GM18907 (cell line): Measurements from ENCODE around the gene MMD2.
A peak's percentile ranks its signal among the peaks of the same experiment; 100 is the strongest.
"Not testable (repeated sequence)": the region's sequence is repeated elsewhere in the genome, so short reads cannot be mapped to it uniquely, and the experiment has no call there.

Experiments used
- ATAC-seq: cut with Tn5 transposase; IDR thresholded peaks from one replicate; pipeline ENCODE4 v1.9.1; 2021; ENCODE audit warnings: mild to moderate bottlenecking, moderate library complexity; ENCODE audit not compliant: unreplicated experiment

Gene MMD2

DNA sequence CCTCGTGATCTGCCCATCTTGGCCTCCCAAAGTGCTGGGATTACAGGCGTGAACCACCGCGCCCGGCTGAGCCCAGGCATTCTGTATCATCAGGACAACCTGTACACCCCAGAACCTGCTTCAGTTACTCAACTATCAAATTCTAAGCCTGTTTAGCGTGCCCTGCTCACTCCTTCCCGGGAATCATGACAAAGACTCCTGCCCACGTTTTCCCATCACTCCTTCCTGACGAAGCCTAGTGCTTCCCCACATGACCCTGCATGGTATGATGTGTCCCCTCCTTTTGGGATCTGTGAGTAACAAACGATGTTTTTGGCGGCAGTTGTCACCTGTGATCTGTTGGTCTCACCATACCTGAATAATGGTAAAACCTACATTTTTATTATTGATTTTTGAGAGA is 63.2 kb downstream of the MMD2 start:
- ATAC-seq, result no peak

DNA sequence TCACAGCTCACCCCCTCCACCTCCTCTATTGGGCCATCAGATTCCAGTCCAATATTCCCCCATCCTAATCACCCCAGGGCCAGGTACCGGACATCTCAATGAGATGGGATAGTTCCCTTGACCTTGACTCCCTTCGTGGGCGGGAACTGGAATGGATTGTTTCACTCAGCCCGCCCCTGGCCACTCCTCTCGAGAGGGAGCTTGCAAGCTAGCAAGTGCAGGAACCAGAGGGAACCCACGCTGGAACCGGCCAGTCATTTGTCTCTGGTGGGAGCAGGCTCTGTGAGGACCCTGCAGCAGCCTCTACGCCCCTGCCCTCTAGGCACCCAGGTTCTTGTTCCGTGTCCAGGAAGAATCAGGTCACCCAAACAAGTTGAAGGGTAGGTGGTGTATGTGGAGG is 64.5 kb downstream of the MMD2 start:
- ATAC-seq, result no peak

DNA sequence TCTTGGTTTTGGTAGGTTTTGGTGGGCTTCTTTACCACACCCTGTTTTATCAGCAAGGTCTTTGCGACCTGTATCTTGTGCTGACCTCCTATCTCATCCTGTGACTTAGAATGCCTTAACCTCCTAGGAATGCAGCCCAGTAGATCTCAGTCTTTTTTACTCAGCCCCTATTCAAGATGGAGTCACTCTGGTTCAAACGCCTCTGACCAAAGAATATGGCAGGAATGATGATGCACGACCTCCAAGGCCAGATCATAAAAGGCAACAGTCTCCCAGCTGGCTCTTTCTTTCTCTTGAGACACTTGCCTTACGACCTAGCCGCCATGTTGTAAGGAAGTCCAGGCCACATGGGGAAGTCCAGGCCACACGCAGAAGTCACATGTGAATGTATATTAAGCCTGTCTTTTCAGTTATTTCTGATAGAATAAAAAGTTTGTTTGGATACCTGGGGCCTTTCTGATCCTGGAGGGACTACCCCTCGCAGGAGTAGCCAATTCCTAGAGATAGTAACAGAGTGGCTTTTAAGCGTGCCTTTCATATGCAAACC is 65.0 kb downstream of the MMD2 start:
- no peak for ATAC-seq

DNA sequence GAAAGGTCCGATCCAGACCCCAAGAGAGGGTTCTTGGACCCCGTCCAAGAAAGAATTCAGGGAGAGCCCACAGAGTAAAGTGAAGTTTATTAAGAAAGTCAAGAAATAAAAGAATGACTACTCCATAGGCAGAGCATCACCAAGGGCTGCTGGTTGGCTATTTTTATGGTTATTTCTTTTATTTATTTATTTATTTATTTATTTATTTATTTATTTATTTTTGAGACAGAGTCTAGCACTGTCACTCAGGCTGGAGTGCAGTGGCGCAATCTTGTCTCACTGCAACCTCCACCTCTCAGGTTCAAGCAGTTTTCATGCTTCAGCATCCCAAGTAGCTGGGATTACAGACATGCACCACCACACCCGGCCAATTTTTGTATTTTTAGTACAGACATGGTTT is 65.8 kb downstream of the MMD2 start:
- ATAC-seq, result not testable (repeated sequence)

DNA sequence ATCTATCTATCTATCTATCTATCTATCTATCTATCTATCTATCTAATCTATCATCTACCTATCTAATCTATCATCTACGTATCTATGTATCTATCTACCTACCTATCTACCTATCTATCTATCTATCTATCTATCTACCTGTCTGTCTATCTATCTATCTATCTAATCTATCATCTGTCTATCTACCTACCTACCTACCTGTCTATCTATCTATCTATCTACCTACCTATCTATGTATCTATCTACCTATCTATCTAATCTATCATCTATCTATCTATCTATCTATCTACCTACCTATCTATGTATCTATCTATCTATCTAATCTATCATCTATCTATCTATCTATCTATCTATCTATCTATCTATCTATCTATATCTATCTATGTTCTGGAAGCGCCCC is 67.5 kb downstream of the MMD2 start:
- not testable (repeated sequence) for ATAC-seq

DNA sequence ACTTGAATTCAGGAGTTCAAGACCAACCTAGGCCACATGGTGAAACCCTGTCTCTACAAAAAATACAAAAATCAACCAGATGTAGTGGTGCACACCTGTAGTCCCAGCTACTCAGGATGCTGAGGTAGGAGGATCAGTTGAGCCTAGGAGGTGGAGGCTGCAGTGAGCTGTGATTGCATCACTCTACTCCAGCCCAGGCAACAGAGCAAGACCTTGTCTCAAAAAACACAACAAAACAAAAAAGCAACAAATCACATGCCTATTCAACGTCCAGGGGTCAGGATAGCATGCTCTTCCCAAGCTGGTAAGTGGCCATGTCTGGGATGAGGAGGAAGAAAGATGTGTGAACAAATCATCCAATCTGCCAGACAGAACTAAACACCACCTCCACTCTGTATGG is 69.3 kb downstream of the MMD2 start:
- ATAC-seq, result no peak

DNA sequence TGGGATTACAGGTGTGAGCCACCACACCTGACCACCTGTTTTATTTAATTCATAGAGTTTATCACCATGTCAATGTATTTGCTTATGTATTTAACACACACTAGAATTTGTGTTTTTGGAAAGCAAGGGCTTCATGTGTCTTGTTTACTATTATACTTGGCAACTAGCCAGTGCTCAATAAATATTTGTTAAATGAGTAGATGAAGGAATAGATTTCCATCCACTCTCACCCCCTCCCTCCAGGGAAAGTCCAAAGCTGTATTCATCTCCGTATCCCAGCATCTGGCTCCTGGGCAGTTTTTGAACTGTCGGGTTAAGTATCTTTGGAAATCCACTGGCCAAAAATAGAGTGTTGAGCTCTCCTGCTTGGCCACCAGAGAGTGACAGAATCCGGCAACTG is 70.8 kb downstream of the MMD2 start:
- no peak for ATAC-seq

DNA sequence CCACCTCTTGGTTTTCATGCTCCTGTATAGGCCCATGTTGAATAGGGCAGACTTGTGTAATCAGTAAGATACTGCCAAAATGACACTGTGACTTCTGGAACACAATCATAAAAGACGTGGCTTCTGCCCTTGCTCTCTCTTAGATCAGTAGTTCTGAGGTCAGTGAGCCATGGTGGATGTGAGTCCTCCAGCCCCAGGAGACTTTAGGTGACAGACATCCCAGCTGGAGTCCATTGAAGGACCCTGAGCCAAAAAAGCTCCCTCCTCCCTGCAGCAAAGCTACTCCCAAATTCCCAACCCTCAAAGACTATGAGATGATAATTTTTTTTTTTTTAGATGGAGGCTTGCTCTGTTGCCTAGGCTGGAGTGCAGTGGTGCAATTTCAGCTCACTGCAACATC is 72.3 kb downstream of the MMD2 start:
- no peak for ATAC-seq

DNA sequence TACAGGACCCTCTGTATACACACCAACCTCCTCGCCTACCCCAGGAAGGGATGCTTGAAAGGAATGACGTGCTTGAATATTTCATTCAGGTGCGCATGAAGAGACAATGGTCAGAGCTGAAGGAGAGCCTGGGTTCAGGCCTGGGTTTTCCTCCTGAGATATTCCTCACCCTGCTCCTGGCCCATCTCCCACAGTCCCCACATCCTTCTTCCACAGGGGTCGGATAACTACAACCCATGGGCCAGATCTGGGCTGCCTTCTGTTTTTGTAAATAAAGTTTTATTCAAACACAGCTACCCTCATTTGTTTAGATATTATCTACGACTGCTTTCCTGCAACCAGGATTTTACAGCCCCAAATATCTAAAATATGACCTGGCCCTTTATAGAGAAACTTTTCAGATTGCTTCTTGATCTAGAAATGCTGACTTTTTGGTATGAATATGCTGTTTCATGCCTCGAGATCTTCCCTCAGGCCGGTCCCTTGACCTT is 73.6 kb downstream of the MMD2 start:
- ATAC-seq, result no peak

DNA sequence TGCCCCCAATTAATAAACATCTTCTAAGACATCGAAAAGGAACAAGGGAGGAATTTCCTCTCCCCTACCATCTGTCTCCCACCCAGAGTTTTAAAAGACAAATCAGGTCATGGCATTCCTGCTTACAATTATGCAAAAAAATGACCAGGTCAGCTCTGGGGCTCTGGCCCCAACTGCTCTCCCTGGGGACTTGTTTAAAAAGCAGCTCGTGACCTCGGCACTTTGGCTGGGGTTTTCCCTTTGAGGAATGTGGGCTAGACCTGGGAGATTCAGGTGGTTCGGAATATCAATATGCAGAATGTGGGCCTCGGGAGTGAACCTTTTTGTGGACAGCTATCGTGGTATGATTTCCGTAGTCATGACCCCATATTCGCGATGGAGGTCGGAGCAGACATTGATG is 74.8 kb downstream of the MMD2 start:
- ATAC-seq, result no peak

DNA sequence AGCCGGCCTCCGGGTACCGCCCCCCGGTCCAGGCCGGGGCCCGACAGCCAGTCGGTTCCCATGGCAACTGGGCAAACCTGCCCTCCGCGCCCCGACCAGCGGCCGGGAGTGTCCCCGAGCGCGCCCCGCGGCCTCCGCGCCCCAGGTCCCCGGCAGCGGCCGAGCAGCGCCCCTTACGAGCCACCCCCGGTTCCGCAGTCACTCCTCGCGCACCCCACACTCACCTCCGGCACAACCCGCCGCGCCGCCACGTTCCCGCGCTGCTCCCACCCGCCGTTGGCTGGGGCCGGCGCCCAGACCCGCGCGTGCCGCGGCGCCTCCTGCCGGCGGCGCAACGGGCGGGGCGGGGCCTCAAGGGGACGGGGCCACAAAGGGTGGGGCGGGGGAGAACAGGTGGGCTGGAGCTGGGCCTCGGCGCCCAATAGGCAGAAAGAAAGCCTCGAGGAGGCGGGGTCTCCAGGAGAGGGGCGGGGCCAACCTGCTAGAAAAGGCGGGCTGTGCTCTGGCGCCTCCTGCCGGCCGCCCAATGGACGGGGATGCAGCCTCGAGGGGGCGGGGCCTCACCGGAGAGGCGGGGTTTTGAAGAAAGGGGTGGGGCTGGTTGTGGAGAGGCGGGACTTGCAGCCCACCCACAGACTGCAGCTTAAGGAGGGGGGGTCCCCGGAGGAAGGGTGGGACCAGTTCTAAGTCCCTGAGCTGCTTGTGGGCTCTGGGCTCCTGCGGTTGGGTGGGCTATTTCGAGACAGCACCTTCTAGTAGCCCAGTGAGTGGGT is 75.4 kb downstream of the MMD2 start, which contains the start of gene RADIL:
Gene RADIL, minus strand, starts transcription at position 345 of the 773 bp plus-strand sequence. CDS start 5,577 bp downstream, outside the sequence.
- peak; percentile 70 for ATAC-seq

DNA sequence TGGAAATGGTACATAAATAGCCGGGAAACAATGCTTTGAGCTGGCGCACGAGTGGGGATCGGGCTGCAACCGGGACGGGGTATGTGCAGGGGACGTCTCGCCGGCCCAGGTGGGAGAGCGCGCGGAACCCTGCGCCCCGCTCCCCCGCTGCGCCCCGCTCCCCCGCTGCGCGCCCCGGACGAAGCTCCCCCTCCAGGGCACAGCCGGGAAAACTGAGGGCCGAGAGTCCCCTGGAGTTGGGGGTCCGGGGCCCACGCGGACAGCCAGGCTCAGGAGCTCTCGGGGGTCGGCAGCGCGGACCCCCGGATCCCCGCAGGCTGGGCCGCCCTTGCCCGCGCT is 76.0 kb downstream of the MMD2 start:
- no peak for ATAC-seq

DNA sequence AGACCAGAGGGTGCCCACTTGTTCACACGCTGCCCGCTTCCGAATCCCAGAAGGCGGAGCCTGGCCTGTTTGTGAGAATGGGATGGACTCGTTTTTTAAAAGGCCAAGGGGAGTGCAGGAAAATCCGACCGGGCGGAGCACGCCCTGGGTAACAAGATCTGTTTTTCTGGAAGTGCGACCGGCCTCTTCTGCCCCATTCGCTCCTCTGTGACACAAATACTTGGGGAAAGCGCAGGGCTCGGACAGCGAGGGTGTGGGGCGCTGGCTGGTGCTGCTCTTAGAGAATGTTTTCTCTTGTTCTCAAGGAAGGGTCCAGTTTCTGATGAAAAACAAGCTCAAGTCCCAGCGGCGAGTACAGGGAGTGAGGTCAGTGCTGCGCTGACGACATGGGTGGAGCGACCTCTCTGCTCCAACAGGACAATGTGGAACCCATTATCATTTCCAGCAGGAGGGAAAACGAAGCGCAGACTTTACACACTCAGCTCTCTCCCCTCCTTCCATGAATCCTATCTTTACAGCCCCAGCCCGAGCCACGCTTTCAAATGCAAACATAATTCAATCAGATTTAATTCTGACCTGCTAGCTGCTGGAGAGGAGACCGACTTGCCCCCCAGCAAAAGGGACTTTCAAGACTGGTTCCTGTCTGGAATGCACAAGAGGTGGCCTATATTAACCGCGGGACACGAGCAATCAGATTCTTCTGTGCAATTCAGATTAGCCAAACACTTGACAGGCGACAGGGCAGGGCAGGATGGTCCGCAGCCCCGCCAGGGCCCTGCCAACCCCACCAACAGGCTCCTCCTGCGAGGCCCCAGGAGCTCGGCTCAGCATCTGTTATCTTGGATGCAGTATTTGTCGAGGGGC is 76.6 kb downstream of the MMD2 start:
- no peak for ATAC-seq

DNA sequence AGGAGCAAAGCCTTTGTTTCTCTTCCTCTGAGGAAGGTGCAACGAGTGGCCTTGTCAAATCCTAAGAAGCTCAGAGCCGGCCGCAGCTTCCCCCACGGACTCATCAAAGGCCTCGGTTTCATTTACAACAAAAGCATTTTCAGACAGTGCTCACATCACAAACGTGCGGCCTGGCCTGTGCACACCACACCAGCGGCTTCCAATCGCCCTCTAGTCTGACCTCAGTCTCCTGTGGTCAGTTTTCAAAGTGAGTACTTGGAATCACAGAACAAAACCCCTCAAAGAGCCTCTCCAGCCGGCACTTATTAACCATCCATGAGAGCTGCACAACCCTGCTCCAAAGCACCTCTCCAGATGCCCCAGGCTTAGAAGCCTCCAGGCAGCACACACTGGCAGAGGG is 78.8 kb downstream of the MMD2 start:
- no peak for ATAC-seq

DNA sequence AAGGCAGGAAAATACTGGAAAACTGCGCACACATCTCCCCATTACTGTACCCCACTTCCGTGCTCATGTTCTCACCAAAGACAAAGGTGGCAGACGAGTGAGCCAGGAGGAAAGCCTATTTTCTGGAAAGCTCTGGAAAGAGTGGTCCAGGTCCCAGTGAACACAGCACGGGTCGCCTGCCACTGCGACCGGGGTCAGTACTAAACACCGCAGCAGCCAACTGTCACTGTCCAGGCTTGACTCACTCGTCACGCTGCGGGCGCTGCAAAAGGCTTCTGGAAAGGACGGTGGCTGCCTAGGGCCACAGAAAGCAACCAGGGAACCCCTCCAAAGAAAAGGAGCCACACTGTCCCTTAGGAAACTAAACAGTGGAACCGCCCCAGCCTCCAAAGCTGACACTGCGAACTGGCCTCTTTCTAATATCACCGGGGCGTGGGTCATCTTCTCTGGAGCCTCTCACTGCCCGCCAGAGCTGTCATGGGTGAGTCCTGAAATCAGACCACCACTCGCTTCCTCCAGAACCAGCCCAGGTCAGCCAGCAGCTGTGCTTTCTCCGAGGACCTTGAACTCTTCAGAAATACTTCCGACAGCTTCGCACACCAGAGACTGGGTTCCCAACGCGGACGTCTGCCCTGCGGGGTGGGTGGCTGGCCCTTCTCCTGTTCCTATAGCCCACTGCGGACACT is 79.4 kb downstream of the MMD2 start:
- no peak for ATAC-seq

DNA sequence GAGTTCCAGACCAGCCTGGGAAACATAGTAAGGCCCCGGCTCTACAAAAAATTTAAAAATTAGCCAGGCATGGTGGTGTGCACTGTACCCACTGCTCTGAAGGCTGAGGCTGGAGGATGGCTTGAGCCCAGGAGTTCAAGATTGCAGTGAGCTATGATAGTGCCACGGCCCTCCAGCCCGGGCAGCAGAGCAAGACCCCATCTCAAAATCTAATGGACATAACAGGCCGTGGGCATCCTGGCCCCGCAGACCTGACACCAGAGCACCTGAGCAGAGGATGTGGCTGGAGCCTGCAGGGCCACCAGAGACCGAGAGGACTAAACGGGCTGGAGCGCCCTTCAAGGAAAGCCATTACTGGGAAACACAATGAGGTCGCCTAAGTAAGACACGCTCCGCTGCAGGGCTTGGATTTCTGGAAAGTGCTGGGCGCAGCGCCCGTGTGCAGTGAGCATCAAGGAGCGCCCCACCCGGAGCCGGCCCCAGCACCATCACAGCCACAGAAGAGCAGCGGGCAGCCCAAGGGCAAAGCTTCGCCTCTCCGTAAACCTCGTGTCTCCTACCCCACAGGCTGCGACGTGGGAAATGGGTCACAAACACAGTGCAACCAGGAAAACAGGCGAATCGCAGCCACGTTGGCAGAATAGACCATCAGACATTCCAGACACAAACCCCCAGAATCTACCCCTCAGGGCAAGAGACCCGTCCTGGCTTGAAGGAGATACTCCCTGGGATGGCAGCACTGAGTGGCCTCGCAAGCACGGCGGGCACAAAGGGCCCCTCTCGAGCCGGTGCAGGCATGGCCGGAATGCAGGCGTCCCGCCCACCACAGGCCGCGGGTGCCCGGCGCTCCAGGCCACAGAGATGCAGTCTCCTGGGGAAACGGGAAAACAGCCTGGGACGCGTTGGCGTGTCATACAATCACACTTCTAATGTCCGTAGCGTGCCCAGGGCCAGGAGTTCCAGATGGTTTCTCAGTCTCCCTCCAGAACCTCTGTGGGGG is 80.4 kb downstream of the MMD2 start:
- no peak for ATAC-seq

DNA sequence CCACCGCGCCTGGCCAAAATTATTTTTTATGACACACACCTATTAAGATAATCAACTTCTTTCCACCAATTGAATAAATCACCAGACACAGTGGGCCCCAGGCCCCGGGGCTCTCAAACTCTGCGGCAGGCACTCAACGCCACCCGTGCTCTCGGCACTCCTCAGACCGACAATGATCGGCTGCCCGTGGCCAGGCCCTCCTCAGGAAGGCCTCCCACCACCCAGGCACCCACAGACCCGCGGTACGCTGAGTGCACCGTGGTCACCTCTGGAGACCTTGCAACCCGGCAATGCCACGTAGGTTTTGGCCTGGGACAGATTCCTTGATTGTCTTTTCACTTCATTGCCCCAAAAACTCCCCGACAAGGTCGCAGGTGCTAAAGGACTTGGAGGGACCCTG is 82.4 kb downstream of the MMD2 start:
- ATAC-seq, result no peak

DNA sequence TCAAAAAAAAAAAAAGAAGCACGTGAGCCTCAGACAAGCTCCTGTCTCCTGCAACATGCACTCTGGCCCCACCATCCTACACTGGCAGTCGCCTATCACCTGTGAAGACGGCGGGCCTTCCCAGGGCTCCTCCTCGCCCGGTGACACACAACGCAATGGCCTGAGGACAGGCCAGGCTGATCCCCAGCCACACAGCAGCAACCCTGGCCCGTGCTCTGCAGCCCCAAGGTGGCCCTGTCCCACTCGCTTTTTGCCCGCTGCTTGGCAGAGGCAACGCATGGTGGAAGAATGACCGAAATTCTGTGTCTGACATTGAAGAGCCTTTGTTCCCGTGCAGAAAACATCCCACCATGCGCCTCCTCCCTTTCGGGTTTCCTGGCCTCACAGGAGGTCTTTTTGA is 83.6 kb downstream of the MMD2 start:
- no peak for ATAC-seq

DNA sequence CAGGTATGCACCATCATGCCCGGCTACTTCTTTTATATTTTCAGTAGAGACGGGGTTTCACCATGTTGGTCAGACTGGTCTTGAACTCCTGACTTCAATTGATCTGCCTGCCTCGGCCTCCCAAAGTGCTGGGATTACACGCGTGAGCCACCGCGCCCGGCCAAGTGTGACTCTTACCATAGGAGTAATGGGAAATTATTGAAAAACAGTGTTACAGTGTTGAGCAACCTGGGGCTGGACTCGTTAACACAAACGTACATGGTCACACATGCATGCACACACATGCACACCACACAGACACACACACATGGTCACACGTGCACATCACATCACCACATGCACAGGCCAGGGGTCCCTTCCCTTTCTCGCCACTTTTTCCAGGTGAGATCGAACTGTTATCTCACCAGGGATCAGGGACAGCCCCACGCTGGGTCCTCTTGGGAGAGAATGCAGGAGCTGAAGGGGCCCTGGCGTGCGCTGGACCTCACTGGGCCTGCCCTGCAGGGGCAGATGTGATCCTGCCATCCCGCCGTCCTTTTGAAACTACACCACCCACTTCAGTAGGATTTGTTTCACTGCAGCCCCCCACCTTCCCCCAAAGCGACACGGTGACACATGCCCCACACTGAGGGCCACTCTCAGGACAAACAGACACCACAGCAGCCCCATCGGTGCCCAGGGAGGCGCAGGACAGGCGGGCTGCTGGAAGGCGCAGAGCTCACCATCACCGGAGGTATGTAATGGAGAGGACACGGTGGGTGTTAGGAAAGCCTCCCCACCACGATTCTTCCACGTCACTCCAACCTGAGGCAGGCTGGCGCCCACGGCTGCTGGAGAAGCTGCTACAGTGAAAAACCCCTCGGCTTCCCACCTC is 85.7 kb downstream of the MMD2 start:
- no peak for ATAC-seq
